ENCODE data around the gene ABCC4.
"Not testable (repeated sequence)": the region's sequence is repeated elsewhere in the genome, so short reads cannot be mapped to it uniquely, and the experiment has no call there.

ABCC4 gene

DNA sequence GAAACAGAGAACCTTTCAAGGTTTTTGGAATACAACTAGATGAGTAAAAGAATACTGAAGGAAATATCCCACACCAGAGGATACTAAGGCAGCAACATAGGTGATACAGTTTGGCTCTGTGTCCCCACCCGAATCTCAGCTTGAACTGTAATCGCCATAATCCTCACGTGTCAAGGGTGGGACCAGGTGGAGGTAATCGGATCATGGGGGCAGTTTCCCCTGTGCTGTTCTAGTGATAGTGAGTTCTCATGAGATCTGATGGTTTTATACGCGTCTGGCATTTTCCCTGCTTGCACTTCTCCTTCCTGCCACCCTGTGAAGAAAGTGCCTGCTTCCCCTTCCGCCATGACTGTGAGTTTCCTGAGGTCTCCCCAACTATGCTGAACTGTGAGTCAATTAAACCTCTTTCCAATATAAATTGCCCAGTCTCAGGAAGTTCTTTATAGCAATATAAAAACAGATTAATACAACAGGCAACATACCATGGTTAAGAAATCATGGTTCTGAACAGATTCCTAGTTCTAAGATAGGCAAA is 97.0 kb downstream of the ABCC4 start:
- in situ Hi-C loops (cut with MboI; ENCODE audit: low sequenced_read_pairs), result no loop called here

DNA sequence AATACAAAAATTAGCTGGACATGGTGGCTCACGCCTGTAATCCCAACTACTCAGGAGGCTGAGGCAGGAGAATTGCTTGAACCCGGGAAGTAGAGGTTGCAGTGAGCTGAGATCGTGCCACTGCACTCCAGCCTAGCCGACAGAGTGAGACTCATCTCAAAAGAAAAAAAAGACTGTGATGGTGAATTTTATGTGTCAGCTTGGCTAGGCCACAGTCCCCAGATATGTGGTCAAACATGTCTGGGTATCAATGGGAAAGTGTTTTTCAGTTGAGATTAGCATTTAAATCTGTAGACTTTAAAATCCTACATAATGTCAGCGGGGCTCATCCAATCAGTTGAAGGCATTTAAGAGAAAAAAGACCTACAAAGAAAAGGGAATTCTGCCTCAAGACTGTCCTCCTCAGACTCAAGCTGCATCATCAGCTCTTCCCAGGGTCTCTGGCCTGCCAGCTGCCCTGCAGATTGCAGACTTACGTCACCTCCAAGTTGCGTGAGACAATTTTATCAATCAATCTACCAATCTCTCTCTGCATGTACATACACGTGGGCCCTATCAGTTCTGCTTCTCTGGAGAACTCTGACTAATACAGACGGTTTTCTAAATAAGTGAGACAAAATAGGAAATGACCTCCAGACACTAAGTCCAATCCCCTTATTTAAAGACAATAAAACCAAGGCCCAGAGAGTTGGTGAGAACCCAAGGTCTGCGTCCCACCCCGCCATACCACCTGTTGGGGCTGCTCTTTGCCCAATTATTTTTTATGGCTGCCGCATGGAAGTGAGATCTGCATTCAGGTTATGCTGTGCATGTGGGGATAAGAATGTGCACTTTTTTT is 99.2 kb downstream of the ABCC4 start:
- in situ Hi-C loops (cut with MboI; ENCODE audit: low sequenced_read_pairs), result no loop called here

DNA sequence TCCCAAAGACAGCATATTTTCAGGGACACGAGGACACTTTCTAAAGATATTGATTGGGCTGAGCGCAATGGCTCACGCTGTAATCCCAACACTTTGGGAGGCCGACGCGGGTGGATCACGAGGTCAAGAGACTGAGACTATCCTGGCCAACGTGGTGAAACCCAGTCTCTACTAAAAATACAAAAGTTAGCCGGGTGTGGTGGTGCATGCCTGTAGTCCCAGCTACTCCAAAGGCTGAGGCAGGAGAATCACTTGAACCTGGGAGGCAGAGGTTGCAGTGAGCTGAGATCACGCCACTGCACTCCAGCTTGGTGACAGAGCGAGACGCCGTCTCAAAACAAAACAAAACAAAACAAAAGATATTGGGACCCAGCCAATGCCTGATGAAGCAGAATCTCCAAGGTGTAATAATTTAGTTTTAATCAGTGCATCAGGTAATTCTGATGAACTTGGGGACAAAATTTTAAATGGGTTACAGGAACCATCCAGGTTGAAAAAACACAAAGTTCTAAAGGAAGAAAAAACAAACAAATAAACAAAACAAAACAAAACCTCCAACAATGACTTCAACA is 100.8 kb downstream of the ABCC4 start:
- in situ Hi-C loops (cut with MboI; ENCODE audit: low sequenced_read_pairs), result not testable (repeated sequence)

DNA sequence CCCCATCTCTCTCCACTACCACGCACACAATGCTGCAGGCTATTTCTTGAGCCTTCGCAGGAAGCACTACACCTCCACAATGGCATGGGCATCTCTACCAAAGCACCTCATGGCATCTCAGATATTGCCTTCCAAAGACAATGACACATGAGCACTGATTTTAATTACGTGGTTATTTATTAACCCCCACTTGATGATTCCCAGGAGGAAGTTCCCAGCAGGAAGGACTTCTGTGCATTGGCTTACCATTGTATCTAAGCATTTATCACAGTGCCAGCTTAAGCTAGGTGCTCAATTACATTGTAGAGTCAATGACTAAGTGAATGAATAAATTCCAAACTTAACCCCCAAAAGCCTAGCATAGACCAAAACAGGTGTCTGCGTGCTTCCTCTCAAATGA is 101.4 kb downstream of the ABCC4 start:
- in situ Hi-C loops (cut with MboI; ENCODE audit: low sequenced_read_pairs), result loop anchor here (10.0 kb wide), 2 partner anchors 175 to 635 kb away; no protein-coding TSS in a partner anchor

DNA sequence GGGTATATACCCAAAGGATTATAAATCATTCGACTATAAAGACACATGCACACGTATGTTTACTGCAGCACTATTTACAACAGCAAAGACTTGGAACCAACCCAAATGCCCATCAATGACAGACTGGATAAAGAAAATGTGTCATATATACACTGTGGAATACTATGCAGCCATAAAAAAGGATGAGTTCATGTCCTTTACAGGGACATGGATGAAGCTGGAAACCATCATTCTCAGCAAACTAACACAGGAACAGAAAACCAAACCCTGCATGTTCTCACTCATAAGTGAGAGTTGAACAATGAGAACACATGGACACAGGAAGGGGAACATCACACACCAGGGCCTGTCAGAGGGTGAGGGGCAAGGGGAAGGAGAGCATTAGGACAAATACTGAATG is 102.6 kb downstream of the ABCC4 start:
- in situ Hi-C loops (cut with MboI; ENCODE audit: low sequenced_read_pairs), result loop anchor here (10.0 kb wide), 2 partner anchors 176 to 636 kb away; no protein-coding TSS in a partner anchor

DNA sequence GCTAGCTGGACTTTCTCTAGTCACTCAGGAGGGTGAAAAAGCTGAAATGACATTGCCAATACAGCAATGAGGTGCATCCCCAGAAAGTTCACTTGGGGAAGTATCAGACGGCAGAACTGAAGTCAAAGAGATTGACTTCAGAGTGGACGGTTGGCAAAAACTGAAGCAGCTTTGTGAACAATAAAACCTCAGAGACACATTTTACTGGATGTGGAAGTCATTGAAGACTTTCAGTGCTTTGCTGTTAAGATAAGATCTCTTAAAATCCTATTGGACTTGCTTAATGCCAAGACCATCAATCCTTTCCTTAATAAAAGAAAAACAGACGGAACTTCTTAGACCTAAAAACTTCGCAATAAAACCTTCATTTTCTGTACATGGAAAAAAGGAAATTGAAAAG is 103.7 kb downstream of the ABCC4 start:
- in situ Hi-C loops (cut with MboI; ENCODE audit: low sequenced_read_pairs), result loop anchor here (10.0 kb wide), 2 partner anchors 177 to 637 kb away; no protein-coding TSS in a partner anchor

DNA sequence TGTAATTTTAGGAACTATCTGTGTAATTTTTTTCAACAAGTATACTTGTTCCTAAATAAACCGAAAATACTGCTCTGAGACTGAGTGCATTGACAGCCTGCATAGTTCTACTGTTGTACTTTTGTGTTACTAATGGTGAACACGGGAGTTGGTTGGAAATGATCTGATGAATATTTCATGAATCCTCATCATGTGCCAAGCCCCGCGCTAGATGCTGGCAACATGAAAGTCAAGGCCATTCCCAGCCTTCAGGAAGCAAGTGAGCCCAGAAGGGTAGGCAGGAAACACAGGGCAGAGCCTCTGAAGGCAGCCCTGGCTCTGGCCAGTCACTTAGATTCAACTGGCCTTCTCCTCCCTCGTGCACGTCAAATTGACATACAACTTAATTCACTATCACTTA is 106.1 kb downstream of the ABCC4 start:
- in situ Hi-C loops (cut with MboI; ENCODE audit: low sequenced_read_pairs), result loop anchor here (10.0 kb wide), 2 partner anchors 180 to 640 kb away; no protein-coding TSS in a partner anchor

DNA sequence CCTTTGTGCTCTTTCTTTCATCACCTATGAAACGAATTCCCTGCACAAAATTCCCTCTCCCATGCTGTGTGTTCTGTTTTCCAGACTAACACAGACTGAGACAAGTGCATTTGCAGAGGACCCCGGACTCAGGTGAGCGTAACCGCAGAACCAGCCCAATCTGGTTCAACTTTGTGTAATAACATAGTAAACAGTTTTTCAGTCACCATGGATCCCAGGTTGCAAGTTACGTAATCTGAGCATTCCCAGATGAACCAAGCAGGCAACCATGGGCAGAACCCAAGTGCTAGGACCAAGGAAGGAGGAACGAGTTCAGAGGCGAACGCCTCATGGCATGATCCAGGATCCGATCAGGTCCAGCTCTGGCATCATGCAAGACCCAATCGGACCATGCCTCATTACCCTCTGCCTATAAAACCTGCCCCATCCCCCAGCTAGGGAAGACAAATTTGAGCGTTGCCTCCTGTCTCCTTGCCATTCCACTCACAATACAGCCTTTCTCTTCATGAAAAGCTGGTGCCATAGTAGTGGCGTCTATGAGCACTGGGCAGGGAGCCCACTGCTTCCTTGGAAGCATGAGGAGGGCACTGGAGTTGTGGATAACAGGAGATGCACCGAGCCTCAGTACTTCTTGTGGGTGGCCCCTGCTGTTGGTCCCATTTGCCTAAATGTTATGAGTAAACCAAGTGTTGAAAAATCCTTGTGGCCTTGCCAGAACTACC is 107.6 kb downstream of the ABCC4 start:
- in situ Hi-C loops (cut with MboI; ENCODE audit: low sequenced_read_pairs), result loop anchor here (5.0 to 10.0 kb wide), 3 partner anchors 181 to 641 kb away; no protein-coding TSS in a partner anchor

DNA sequence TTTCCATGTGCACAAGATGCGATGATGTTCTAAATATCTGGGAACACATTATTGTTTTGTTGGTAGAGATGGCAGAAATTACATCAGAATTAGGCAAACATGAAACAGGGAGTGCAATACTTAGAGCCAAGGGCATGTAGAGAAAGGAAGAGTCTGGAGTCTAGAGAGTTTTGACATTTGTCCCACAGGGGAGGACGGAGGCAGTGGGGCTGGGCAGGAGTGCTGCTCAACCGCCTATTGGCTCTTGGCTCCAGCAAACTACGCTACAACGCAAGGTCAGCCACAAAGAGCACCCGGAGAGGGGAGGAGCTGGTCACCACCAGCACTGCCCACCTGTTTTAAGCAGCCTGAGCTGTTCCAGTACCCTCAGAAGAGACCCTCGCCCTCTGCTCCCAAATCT is 108.3 kb downstream of the ABCC4 start:
- in situ Hi-C loops (cut with MboI; ENCODE audit: low sequenced_read_pairs), result loop anchor here (5.0 to 10.0 kb wide), 3 partner anchors 182 to 642 kb away; no protein-coding TSS in a partner anchor

DNA sequence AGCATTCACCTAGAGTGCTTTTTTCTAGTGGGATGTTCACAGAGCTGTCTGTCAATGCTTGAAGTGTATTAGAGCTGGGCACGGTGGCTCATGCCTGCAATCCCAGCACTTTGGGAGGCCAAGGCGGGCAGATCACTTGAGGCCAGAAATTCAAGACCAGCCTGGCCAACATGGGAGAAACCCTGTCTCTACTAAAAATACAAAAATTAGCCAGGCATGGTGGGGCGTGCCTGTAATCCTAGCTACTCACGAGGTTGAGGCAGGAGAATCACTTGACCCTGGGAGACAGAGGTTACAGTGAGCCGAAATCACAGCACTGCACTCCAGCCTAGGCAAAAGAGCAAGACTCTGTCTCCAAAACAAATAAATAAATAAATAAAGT is 108.7 kb downstream of the ABCC4 start:
- in situ Hi-C loops (cut with MboI; ENCODE audit: low sequenced_read_pairs), result loop anchor here (5.0 to 10.0 kb wide), 3 partner anchors 182 to 642 kb away; no protein-coding TSS in a partner anchor

DNA sequence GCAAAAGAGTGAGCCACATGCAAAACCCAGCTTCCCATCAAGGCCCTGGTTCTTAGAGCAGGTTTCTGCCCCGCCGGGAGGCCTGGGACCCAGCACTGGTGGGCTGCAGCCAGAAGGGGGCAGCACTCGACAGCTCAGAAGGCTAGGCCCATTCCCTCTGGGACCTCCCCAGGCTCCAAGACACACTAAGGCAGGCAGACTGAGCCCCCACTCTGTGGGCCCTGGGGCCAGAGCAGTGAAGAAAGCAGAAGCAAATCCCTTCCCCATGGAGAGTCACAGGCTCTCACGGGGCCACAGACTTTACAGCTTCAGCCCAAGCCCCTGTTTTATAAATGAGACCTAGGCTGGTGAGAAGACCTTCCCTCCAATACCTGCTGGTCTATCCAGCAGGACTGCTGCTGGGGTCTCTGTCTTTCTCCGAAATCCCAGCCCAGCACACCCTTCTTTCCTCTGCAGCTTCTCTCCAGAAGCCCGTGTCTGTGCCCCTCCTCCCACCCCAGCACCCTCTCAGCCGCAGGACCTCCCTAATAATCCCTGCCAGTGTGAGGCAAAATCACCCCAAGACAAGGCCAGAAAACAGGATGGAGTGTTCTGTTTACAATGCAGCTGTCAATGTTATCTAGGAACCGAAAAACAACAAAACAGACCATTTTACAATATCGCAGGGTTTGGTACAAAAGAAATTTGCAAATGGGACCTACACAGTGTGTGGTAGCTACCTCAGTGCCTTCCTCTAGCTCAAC is 109.3 kb downstream of the ABCC4 start:
- in situ Hi-C loops (cut with MboI; ENCODE audit: low sequenced_read_pairs), result loop anchor here (5.0 to 10.0 kb wide), 3 partner anchors 183 to 643 kb away; no protein-coding TSS in a partner anchor

DNA sequence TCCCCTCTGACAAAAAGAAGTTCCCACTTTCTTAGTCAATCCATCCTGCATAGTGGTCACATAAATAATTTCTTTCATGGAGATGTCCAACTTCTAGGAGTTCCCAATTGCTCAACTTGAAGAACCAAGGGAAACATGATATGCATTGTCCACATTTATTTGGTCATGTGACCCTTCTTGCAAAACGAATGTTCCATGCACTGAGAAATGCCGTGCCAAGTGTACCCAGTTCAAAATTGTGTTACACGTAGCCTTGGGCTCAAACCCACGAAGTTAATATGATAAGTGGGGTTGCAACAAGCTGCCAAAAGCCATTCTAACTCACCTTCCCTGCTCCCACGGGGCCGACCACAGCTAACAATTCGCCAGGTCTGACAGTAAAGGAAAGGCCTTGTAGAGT is 113.1 kb downstream of the ABCC4 start:
- in situ Hi-C loops (cut with MboI; ENCODE audit: low sequenced_read_pairs), result no loop called here

DNA sequence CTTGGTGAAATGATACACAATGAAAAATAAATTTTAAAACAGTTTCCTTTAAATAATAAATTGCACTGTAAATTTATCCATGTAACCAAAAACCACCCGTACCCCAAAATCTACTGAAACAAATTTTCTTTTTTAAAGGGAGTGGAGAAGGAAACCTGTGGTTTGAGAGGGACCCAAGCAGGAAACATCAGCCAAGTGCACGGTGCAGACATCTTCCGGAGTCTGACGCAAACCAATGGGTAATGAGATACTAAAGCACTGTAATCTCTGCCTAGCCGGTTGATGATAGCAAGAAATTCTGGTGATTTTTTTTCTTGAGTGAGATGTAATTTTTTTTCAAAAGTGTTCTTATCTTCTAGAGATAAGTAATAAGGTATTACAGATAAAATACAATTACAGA is 115.4 kb downstream of the ABCC4 start:
- in situ Hi-C loops (cut with MboI; ENCODE audit: low sequenced_read_pairs), result no loop called here

DNA sequence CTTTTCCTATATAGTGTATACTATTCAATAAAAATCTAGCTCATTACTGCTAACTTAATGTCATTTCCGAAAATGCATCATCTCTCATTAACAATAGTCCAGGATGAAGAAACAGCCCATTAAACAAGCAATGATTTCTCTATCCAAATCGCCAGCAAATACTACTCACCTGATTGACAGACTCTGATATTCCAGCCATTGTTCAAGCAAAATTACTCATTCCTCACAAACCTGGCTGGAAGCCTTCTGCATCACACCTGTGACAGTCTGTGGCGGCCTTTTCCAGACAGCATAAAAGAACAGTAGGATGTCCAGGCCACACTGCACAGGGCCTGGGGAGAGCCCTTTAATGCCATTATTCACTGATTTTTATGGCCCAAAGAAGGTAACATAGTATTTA is 115.9 kb downstream of the ABCC4 start:
- in situ Hi-C loops (cut with MboI; ENCODE audit: low sequenced_read_pairs), result no loop called here

DNA sequence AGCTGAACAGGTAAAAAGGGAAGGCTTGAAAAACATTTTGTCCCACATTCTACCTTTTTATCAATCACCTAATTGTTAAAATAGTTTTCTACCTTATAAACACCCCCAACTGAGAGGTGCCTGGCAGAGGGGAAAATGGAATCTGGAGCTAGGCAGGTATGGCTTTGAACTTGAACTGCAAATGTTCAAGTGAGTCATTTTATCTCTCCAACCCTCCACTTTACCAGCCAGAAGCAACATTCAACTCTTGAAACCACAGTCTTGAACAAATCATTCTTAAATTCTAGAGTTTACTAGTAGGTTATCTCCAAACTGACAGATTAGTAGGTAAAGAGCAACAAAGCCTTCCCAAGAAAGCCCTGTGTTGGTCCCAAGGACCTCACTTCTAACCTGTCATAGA is 116.9 kb downstream of the ABCC4 start:
- in situ Hi-C loops (cut with MboI; ENCODE audit: low sequenced_read_pairs), result no loop called here

DNA sequence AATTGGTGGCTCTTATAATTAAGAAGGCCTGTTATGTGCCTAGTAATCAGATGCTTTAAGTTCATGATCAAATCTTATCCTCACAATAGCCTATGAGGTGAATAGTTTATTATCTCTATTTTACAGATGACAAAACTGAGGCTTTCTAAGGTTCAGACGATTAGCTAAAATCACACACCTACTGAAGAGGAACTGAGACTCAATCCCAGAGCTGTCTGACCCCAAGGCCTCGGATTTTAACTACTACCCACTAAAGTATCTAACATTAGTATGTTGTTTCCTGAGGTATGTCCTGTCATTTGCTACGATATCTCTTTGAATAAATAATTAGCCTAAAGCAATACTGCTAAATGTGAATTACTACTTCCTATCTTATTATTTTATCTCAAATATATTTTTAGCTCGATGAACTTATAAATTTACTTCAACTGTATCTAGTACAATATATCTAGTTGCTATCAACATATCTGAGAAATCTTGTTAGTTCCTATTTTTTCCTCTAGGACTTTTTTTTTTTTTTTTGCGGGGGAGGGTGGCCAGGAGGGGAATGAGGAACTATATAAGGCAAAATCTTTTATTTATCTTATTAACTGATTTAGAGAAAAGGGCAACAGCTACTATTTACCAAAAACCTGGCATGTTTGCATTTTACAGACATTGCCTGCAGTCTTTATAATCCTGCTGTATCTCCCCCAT is 118.5 kb downstream of the ABCC4 start:
- in situ Hi-C loops (cut with MboI; ENCODE audit: low sequenced_read_pairs), result no loop called here

DNA sequence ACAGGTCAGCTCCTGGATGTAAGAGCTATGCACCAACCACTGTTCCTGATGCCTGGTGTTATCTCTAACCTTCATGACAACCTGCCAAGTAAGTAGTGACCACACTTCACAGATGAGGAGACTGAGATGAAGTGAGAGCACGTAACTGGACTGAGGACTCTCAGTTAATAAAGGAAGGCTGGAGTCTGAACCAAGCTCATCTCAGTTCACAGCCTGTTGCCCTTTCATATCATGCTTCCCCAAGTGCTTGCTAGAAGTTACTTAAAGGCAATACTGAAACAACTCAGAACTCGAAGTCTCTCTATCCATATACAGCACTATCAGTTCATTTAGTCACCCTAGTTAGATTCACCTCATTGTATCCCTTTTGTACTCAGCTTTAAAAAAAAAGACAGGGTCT is 119.7 kb downstream of the ABCC4 start:
- in situ Hi-C loops (cut with MboI; ENCODE audit: low sequenced_read_pairs), result no loop called here

DNA sequence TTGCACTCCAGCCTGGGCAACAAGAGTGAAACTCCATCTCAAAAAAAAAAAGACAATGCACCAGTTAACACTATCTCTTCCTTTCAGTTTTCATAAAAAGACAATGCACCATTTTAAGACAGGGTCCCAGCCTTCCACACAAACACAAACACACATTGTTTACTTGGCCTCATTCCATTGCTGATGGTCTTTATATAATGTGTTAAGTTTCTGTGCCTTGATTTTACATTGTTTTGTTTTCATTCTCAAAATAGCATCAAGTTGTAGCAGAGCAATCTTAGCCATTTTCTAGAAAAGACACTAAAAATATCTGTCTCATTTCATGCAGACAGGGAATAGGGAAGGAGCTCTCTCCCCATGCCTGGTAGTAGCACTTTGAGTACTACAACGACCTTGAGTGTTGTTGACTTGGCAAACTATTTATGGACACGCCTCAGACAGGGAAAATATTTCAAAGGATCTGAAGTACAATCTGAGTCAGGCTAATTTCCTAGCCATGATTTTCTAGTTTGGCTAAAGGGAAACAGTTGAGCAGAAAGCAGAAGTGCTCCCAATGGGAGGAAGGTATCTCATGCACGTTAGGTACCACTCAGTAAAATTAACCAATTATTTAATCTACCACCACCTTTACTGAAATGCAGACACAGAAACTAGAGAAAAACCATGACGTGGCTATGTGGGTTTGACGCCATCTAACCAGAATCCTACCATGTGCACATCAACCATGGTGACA is 120.6 kb downstream of the ABCC4 start:
- in situ Hi-C loops (cut with MboI; ENCODE audit: low sequenced_read_pairs), result no loop called here

DNA sequence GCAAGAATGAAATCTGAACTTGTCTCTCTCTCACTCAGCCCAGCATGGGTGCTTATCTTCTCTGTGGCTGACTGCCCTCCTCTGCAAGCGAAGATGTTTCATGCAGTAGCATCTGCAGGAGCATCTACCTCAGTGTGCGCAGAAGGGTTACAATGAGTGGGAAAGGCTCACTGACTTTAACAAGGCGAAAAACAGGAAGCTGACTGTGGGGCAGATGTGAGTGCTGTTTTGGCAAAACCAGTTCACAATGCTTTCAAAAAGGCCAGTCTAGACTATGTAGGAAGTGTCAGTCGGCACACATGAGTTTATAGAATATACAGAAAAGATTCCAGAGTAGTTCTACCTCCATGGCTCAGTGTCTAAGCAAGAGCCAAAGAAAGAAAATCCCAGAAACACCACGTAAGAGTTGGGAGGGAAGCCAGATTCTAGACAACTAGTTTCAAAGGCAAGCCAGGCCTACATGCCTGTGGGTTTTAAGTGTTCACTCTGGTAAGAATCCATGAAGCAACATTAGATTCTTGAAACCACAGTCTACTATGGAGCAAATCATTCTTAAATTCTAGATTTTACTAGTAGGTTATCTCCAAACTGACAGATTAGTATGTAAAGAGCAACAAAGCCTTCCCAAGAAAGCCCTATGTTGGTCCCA is 124.5 kb downstream of the ABCC4 start:
- in situ Hi-C loops (cut with MboI; ENCODE audit: low sequenced_read_pairs), result no loop called here

Data from HL-60/S4 treated with retinoic acid at 250 ng/mL for 4 days and 3 days (cell line).